NCI-H1092 (cell line): Measurements from ENCODE around the gene GALNT9.
"Not testable (repeated sequence)": the region's sequence is repeated elsewhere in the genome, so short reads cannot be mapped to it uniquely, and the experiment has no call there.

Experiments
- DNase-seq: peaks from one replicate; lab custom pipeline; 2025; lab: John Stamatoyannopoulos, UW

The GALNT9 gene

GRCh38 chr12:132196038-132196872 is 133.1 kb downstream of the GALNT9 start:
- no peak for DNase-seq

GRCh38 chr12:132195242-132195641 is 134.1 kb downstream of the GALNT9 start:
- not testable (repeated sequence) for DNase-seq

- DNase-seq, result no peak
These were observed 134.8 kb downstream of the GALNT9 start for GRCh38 chr12:132194556-132194955.

GRCh38 chr12:132194056-132194455 is 135.3 kb downstream of the GALNT9 start:
- no peak for DNase-seq

GRCh38 chr12:132191715-132192553 is 137.5 kb downstream of the GALNT9 start:
- no peak for DNase-seq

GRCh38 chr12:132190834-132191500 is 138.4 kb downstream of the GALNT9 start:
- no peak for DNase-seq

GRCh38 chr12:132190012-132190755 is 139.2 kb downstream of the GALNT9 start:
- DNase-seq, result no peak

- DNase-seq, result no peak
These were observed 139.9 kb downstream of the GALNT9 start for GRCh38 chr12:132189378-132190011.

- DNase-seq, result no peak
These were observed 140.5 kb downstream of the GALNT9 start for GRCh38 chr12:132188916-132189325.

GRCh38 chr12:132188451-132188901 is 140.9 kb downstream of the GALNT9 start:
- DNase-seq, result no peak

- no peak for DNase-seq
These were observed 141.5 kb downstream of the GALNT9 start for GRCh38 chr12:132187646-132188450.

- no peak for DNase-seq
These were observed 142.3 kb downstream of the GALNT9 start for GRCh38 chr12:132186857-132187620.

- no peak for DNase-seq
These were observed 143.1 kb downstream of the GALNT9 start for GRCh38 chr12:132186208-132186856.

- DNase-seq, result no peak
These were observed 143.7 kb downstream of the GALNT9 start for GRCh38 chr12:132185705-132186104.

GRCh38 chr12:132182711-132183365 is 146.6 kb downstream of the GALNT9 start:
- no peak for DNase-seq

- DNase-seq, result no peak
These were observed 147.1 kb downstream of the GALNT9 start for GRCh38 chr12:132182206-132182710.

GRCh38 chr12:132181570-132182200 is 147.7 kb downstream of the GALNT9 start:
- no peak for DNase-seq
